ENCODE measurements around the gene CRBN.

The CRBN gene

GRCh38 chr3:3110299-3110630 lies 69.2 kb downstream of the CRBN start, which contains the start of gene IL5RA:
TSS of gene IL5RA (minus strand) at chr3:3110374. CDS start at chr3:3104984, 5,390 bp downstream.
- DNase-seq (ENCODE audit: low read depth), result no peak

- no peak for DNase-seq (ENCODE audit: low read depth)
Measured at GRCh38 chr3:3109407-3110298, 69.8 kb downstream of the CRBN start.

GRCh38 chr3:3107858-3108257 lies 71.6 kb downstream of the CRBN start:
- DNase-seq (ENCODE audit: low read depth), result no peak

- DNase-seq (ENCODE audit: low read depth), result no peak
Measured at GRCh38 chr3:3107181-3107580, 72.3 kb downstream of the CRBN start.

GRCh38 chr3:3105815-3106214 lies 73.7 kb downstream of the CRBN start:
- no peak for DNase-seq (ENCODE audit: low read depth)

- no peak for DNase-seq (ENCODE audit: low read depth)
Measured at GRCh38 chr3:3105246-3105645, 74.2 kb downstream of the CRBN start.

GRCh38 chr3:3102751-3103150 lies 76.7 kb downstream of the CRBN start:
- DNase-seq (ENCODE audit: low read depth), result no peak

GRCh38 chr3:3101660-3102458 lies 77.6 kb downstream of the CRBN start:
- DNase-seq (ENCODE audit: low read depth), result no peak
